ENCODE data around the gene PSMB5. TPM values are rescaled to one million over a fixed set of nuclear protein-coding genes. Genes with fewer than 3 reads are reported as not detected.

Gene PSMB5
- total RNA-seq, 1 experiment from 2014 or later, result 162 TPM

GRCh38 chr14:22978981-22979671 lies 55.6 kb downstream of the PSMB5 start:
- Mint-ChIP-seq H3K36me3 (ENCODE audit: insufficient read depth, unreplicated experiment) (peaks cover 39% of the 10 kb centered on the region), H3K9me3 (ENCODE audit: unreplicated experiment) (no peaks in the 10 kb centered on the region), H3K27ac (ENCODE audit: low read depth, unreplicated experiment) (peak overlapping the region; percentile 89), H3K4me1 (ENCODE audit: insufficient read depth, unreplicated experiment) (peaks cover 50% of the 10 kb centered on the region), H3K4me3 (ENCODE audit: unreplicated experiment) (no peak overlapping the region), H3K27me3 (ENCODE audit: insufficient read depth, unreplicated experiment) (no peaks in the 10 kb centered on the region)
- CTCF ChIA-PET, result interaction anchor here (0.9 to 3.3 kb wide), 9 partner anchors 8 to 98 kb away, joined by 3 to 25 read pairs (median 4); partner anchors contain the start of genes CDH24 and PRMT5
- peak; percentile 90 for DNase-seq (ENCODE audit: unreplicated experiment)
- BruUV-seq (replicated peaks), result no TSS peak
- POLR2A ChIA-PET, result interaction anchor here (1.0 to 12.7 kb wide), 16 partner anchors 7 to 116 kb away, joined by 3 to 133 read pairs (median 18); partner anchors contain the start of genes ACIN1, C14orf119, CDH24 and HAUS4
- intact Hi-C loops (cut with micrococcal nuclease), result no loop called here
- TF ChIP-seq, protein P1, sequence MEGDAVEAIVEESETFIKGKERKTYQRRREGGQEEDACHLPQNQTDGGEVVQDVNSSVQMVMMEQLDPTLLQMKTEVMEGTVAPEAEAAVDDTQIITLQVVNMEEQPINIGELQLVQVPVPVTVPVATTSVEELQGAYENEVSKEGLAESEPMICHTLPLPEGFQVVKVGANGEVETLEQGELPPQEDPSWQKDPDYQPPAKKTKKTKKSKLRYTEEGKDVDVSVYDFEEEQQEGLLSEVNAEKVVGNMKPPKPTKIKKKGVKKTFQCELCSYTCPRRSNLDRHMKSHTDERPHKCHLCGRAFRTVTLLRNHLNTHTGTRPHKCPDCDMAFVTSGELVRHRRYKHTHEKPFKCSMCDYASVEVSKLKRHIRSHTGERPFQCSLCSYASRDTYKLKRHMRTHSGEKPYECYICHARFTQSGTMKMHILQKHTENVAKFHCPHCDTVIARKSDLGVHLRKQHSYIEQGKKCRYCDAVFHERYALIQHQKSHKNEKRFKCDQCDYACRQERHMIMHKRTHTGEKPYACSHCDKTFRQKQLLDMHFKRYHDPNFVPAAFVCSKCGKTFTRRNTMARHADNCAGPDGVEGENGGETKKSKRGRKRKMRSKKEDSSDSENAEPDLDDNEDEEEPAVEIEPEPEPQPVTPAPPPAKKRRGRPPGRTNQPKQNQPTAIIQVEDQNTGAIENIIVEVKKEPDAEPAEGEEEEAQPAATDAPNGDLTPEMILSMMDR (IDR thresholded peaks at IDR 0.05; ENCODE audit: unreplicated experiment), result no peak

GRCh38 chr14:22978487-22978837 lies 56.2 kb downstream of the PSMB5 start:
- TF ChIP-seq, protein P1 (IDR thresholded peaks at IDR 0.05; ENCODE audit: unreplicated experiment), result no peak
- Mint-ChIP-seq H3K9me3 (ENCODE audit: unreplicated experiment) (no peaks in the 10 kb centered on the region), H3K4me3 (ENCODE audit: unreplicated experiment) (no peak overlapping the region), H3K36me3 (ENCODE audit: insufficient read depth, unreplicated experiment) (peaks cover 46% of the 10 kb centered on the region), H3K27me3 (ENCODE audit: insufficient read depth, unreplicated experiment) (no peaks in the 10 kb centered on the region), H3K27ac (ENCODE audit: low read depth, unreplicated experiment) (peak overlapping the region; percentile 91), H3K4me1 (ENCODE audit: insufficient read depth, unreplicated experiment) (peaks cover 56% of the 10 kb centered on the region)
- POLR2A ChIA-PET, result interaction anchor here (0.5 to 12.7 kb wide), 16 partner anchors 8 to 154 kb away, joined by 3 to 133 read pairs (median 8); partner anchors contain the start of genes ACIN1, C14orf119, CDH24 and HAUS4
- DNase-seq (ENCODE audit: unreplicated experiment), result peak; percentile 30
- BruUV-seq (replicated peaks), result no TSS peak
- intact Hi-C loops (cut with micrococcal nuclease), result no loop called here
- CTCF ChIA-PET, result interaction anchor here (1.1 to 3.3 kb wide), 9 partner anchors 8 to 98 kb away, joined by 3 to 25 read pairs (median 8); partner anchors contain the start of genes CDH24 and PRMT5

- Mint-ChIP-seq H3K27me3 (ENCODE audit: insufficient read depth, unreplicated experiment) (no peaks in the 10 kb centered on the region), H3K27ac (ENCODE audit: low read depth, unreplicated experiment) (peak overlapping the region; percentile 91), H3K4me3 (ENCODE audit: unreplicated experiment) (no peak overlapping the region), H3K36me3 (ENCODE audit: insufficient read depth, unreplicated experiment) (peaks cover 51% of the 10 kb centered on the region), H3K4me1 (ENCODE audit: insufficient read depth, unreplicated experiment) (peaks cover 60% of the 10 kb centered on the region), H3K9me3 (ENCODE audit: unreplicated experiment) (no peaks in the 10 kb centered on the region)
- ChIA-PET CTCF (interaction anchor here (0.5 to 3.3 kb wide), 16 partner anchors 9 to 1543 kb away, joined by 3 to 25 read pairs (median 4); partner anchors contain the start of genes CDH24, HAUS4 and PRMT5), POLR2A (interaction anchor here (0.5 to 12.7 kb wide), 28 partner anchors 9 to 415 kb away, joined by 3 to 133 read pairs (median 4); partner anchors contain the start of genes ACIN1, C14orf119, CDH24 and HAUS4)
- no TSS peak for BruUV-seq (replicated peaks)
- intact Hi-C loops (cut with micrococcal nuclease), result no loop called here
- TF ChIP-seq, protein P1 (IDR thresholded peaks at IDR 0.05; ENCODE audit: unreplicated experiment), result no peak
- DNase-seq (ENCODE audit: unreplicated experiment), result peak; percentile 63
Observed at GRCh38 chr14:22977684-22978486, 56.8 kb downstream of the PSMB5 start.

DNA sequence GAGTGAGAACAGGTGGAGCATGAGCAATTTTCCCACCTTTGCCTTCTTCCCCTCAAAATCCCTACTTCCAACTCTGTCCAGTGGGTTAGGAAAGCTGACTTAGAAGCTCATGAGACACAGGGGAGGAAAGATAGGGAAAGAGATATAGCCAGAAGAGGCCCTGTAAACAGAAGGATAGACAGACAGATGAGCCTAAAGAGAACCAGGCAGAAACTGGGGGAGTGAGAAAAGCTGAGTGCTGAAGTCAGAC lies 57.3 kb downstream of the PSMB5 start:
- Mint-ChIP-seq H3K27me3 (ENCODE audit: insufficient read depth, unreplicated experiment) (no peaks in the 10 kb centered on the region), H3K4me1 (ENCODE audit: insufficient read depth, unreplicated experiment) (peaks cover 60% of the 10 kb centered on the region), H3K9me3 (ENCODE audit: unreplicated experiment) (no peaks in the 10 kb centered on the region), H3K36me3 (ENCODE audit: insufficient read depth, unreplicated experiment) (peaks cover 57% of the 10 kb centered on the region), H3K4me3 (ENCODE audit: unreplicated experiment) (no peak overlapping the region), H3K27ac (ENCODE audit: low read depth, unreplicated experiment) (peak overlapping the region; percentile 91)
- intact Hi-C loops (cut with micrococcal nuclease), result no loop called here
- BruUV-seq (replicated peaks), result no TSS peak
- DNase-seq (ENCODE audit: unreplicated experiment), result no peak
- CTCF ChIA-PET, result interaction anchor here (0.7 to 3.3 kb wide), 11 partner anchors 9 to 247 kb away, joined by 3 to 25 read pairs (median 8); partner anchors contain the start of genes CDH24, HAUS4 and PRMT5
- TF ChIP-seq, protein P1 (IDR thresholded peaks at IDR 0.05; ENCODE audit: unreplicated experiment), result no peak
- POLR2A ChIA-PET, result interaction anchor here (0.5 to 12.7 kb wide), 24 partner anchors 9 to 415 kb away, joined by 3 to 133 read pairs (median 4); partner anchors contain the start of genes ACIN1, C14orf119, CDH24 and HAUS4

All from MCF 10A (cell line).